HCT116 (cell line): Measurements from ENCODE around the gene ITIH6. TPM values are rescaled to one million over a fixed set of nuclear protein-coding genes. Genes with fewer than 3 reads are reported as not detected.

Source experiments
- ATAC-seq: fragments of 200-7000 bp; cut with Tn5 transposase; 2 replicates; pipeline ENCODE4 v1.9.1; 2020; ENCODE audit warnings: mild to moderate bottlenecking, moderate library complexity
- BruUV-seq: library from RNA; stranded (reverse); fragments of 400-500 nt; replicated peaks from 2 replicates; lab custom pipeline; 2021; lab: Mats Ljungman, UMichigan
- CTCF ChIA-PET: fragments of 300-600 bp; sonication (Branson Sonifier 250); formaldehyde crosslinking; loops from one replicate; lab custom pipeline; 2021; ENCODE audit warnings: antibody characterized with exemption; lab: Charles Lee
- POLR2A ChIA-PET: fragments of 300-600, 350-600 bp; sonication (Branson Sonifier 250); formaldehyde crosslinking; loops from one replicate; lab custom pipeline; 2021; ENCODE audit warnings: antibody characterized with exemption; lab: Charles Lee
- RAD21 ChIA-PET, 2 experiments: fragments of 300-600 bp; sonication (Branson Sonifier 250); formaldehyde crosslinking; loops; one replicate each; lab custom pipeline; 2023; ENCODE audit warnings: low total read pairs in 2 of 2; ENCODE audit not compliant: uncharacterized antibody in 2 of 2, unreplicated experiment in 2 of 2, low non-redundant PET in 1 of 2; lab: Charles Lee
- DNase-seq: peaks from one replicate; pipeline ENCODE4 v3.0.0-alpha.2; 2010; ENCODE audit warnings: low read depth, low spot score
- H2AFZ ChIP-seq: fragments of 200-600 bp; shearing (Covaris generic), sonication (generic); 2 replicates; pipeline ENCODE4 v1.6.1; 2017; ENCODE audit warnings: low read depth, mixed run types, mixed read lengths, antibody characterized with exemption, low read length; ENCODE audit not compliant: poor library complexity, severe bottlenecking
- H3K27ac ChIP-seq: 2 replicates; pipeline ENCODE4 v1.5.1; 2012; ENCODE audit warnings: low read depth, low read length
- H3K27me3 ChIP-seq: fragments of 200-600 bp; sonication (generic); 2 replicates; pipeline ENCODE4 v1.6.1; 2016; ENCODE audit warnings: mixed run types, low read length, mixed read lengths; ENCODE audit not compliant: insufficient read depth
- H3K36me3 ChIP-seq, 2 experiments: fragments of 200-500 bp in 1 of 2; fragments of 200-600 bp in 1 of 2; sonication (Bioruptor generic) in 1 of 2; sonication (generic) in 1 of 2; 2 replicates each; pipeline versions ENCODE4 v1.5.1 to v1.6.1; 2014 to 2016; ENCODE audit warnings: low read length in 2 of 2, inconsistent platforms in 1 of 2, mixed read lengths in 1 of 2, mixed run types in 1 of 2; ENCODE audit not compliant: insufficient read depth in 2 of 2, control insufficient read depth in 1 of 2
- H3K4me1 ChIP-seq, 2 experiments: fragments of 200-600 bp in 1 of 2; sonication (generic) in 1 of 2; 2 replicates each; pipeline versions ENCODE4 v1.5.1 to v1.6.1; 2012 to 2017; ENCODE audit warnings: low read length in 2 of 2, inconsistent platforms in 1 of 2, mild to moderate bottlenecking in 1 of 2, mixed read lengths in 1 of 2, mixed run types in 1 of 2, moderate library complexity in 1 of 2; ENCODE audit not compliant: insufficient read depth in 2 of 2, control insufficient read depth in 1 of 2
- H3K4me2 ChIP-seq: fragments of 200-600 bp; sonication (generic); 2 replicates; pipeline ENCODE4 v1.6.1; 2017; ENCODE audit warnings: mixed run types, low read length, mixed read lengths
- H3K4me3 ChIP-seq, 2 experiments: fragments of 200-600 bp in 1 of 2; sonication (generic) in 1 of 2; replicated peaks in 1 of 2; 2 replicates each; pipeline ENCODE4 v1.5.1; 2011 to 2016; ENCODE audit warnings: low read length in 2 of 2, control low read depth in 1 of 2, low read depth in 1 of 2, mild to moderate bottlenecking in 1 of 2, mixed read lengths in 1 of 2, mixed run types in 1 of 2
- H3K79me2 ChIP-seq: fragments of 200-600 bp; sonication (generic); 2 replicates; pipeline ENCODE4 v1.6.1; 2017; ENCODE audit warnings: mild to moderate bottlenecking, mixed run types, low read length, moderate library complexity, mixed read lengths; ENCODE audit not compliant: insufficient read depth
- H3K9ac ChIP-seq: fragments of 200-600 bp; sonication (generic); 2 replicates; pipeline ENCODE4 v1.6.1; 2016; ENCODE audit warnings: low read length, mixed read lengths
- H3K9me2 ChIP-seq: fragments of 200-600 bp; sonication (generic), shearing (Covaris generic); 2 replicates; pipeline ENCODE4 v1.6.1; 2017; ENCODE audit warnings: mixed run types, mild to moderate bottlenecking, moderate library complexity; ENCODE audit not compliant: insufficient read depth
- H3K9me3 ChIP-seq, 2 experiments: fragments of 200-500 bp in 1 of 2; fragments of 200-600 bp in 1 of 2; sonication (Bioruptor generic) in 1 of 2; sonication (generic) in 1 of 2; 2 replicates each; pipeline ENCODE4 v1.6.1; 2014 to 2017; ENCODE audit warnings: low read length in 2 of 2, mixed read lengths in 2 of 2, inconsistent platforms in 1 of 2, low read depth in 1 of 2, mild to moderate bottlenecking in 1 of 2, mixed run types in 1 of 2, moderate library complexity in 1 of 2; ENCODE audit not compliant: control insufficient read depth in 1 of 2, insufficient read depth in 1 of 2
- H4K20me1 ChIP-seq: fragments of 200-600 bp; sonication (generic), shearing (Covaris generic); 2 replicates; pipeline ENCODE4 v1.6.1; 2017; ENCODE audit warnings: mixed run types, mild to moderate bottlenecking, moderate library complexity; ENCODE audit not compliant: insufficient read depth
- CTCF ChIP-seq, 3 experiments: fragments of 200-600 bp in 1 of 3; sonication (generic) in 1 of 3; IDR thresholded peaks in 2 of 3; conservative IDR thresholded peaks in 1 of 3; 2 replicates each; pipeline ENCODE4 v1.5.1; 2012 to 2017; ENCODE audit warnings: low read depth in 2 of 3, low read length in 2 of 3, antibody characterized with exemption in 1 of 3, borderline replicate concordance in 1 of 3, control low read depth in 1 of 3, mild to moderate bottlenecking in 1 of 3, mixed read lengths in 1 of 3, mixed run types in 1 of 3, moderate library complexity in 1 of 3; ENCODE audit not compliant: insufficient read depth in 1 of 3
- EGR1 ChIP-seq: IDR thresholded peaks from 2 replicates; pipeline ENCODE4 v1.6.1; 2012; ENCODE audit warnings: low read depth
- ELF1 ChIP-seq: IDR thresholded peaks from 2 replicates; pipeline ENCODE4 v1.6.1; 2012; ENCODE audit warnings: low read depth, borderline replicate concordance
- EZH2 ChIP-seq: fragments of 200-600 bp; sonication (generic); IDR thresholded peaks from 2 replicates; pipeline ENCODE4 v1.6.1; 2017; ENCODE audit warnings: antibody characterized with exemption, mixed run types
- FOSL1 ChIP-seq: IDR thresholded peaks from 2 replicates; pipeline ENCODE4 v1.6.1; 2012; ENCODE audit warnings: low read depth
- JUND ChIP-seq: IDR thresholded peaks from 2 replicates; pipeline ENCODE4 v1.6.1; 2012
- POLR2A ChIP-seq: IDR thresholded peaks from 2 replicates; pipeline ENCODE4 v1.7.0; 2011; ENCODE audit warnings: borderline replicate concordance; ENCODE audit not compliant: insufficient read depth, insufficient read length; ENCODE audit errors: extremely low read depth
- RAD21 ChIP-seq: IDR thresholded peaks from 2 replicates; pipeline ENCODE4 v1.6.1; 2012; ENCODE audit warnings: low read depth, mild to moderate bottlenecking
- SIN3A ChIP-seq: IDR thresholded peaks from 2 replicates; pipeline ENCODE4 v1.6.1; 2012; ENCODE audit warnings: low read depth
- SP1 ChIP-seq: IDR thresholded peaks from 2 replicates; pipeline ENCODE4 v1.6.1; 2012; ENCODE audit warnings: low read depth
- SRF ChIP-seq: IDR thresholded peaks from 2 replicates; pipeline ENCODE4 v1.6.1; 2012; ENCODE audit warnings: low read depth
- TCF7L2 ChIP-seq: IDR thresholded peaks from 2 replicates; pipeline ENCODE4 v1.7.0; 2011; ENCODE audit warnings: borderline replicate concordance, inconsistent platforms; ENCODE audit not compliant: insufficient read depth, insufficient read length; ENCODE audit errors: extremely low read depth
- YY1 ChIP-seq: IDR thresholded peaks from 2 replicates; pipeline ENCODE4 v1.6.1; 2011; ENCODE audit warnings: low read length, low read depth, moderate library complexity, mild to moderate bottlenecking; ENCODE audit not compliant: insufficient replicate concordance; ENCODE audit errors: extremely low read depth
- ZFX ChIP-seq: fragments of 450-650 bp; IDR thresholded peaks from 2 replicates; pipeline ENCODE4 v1.6.1; 2017
- ZNF274 ChIP-seq: fragments of 200-500 bp; sonication (Bioruptor generic); IDR thresholded peaks from 2 replicates; pipeline ENCODE4 v1.6.1; 2014; ENCODE audit warnings: mild to moderate bottlenecking, low read depth, low read length, inconsistent platforms
- intact Hi-C: fragments of 100-400 bp; cut with micrococcal nuclease; formaldehyde crosslinking; loops from 2 replicates; pipeline ENCODE4 v1.10.0; 2022
- total RNA-seq: library from RNA; stranded (reverse); gene quantifications from one replicate; pipeline ENCODE4 v1.2.1, GENCODE V29; 2021; ENCODE audit not compliant: unreplicated experiment
- TF ChIP-seq, protein P1 (sequence below): IDR thresholded peaks from 2 replicates; pipeline ENCODE4 v1.6.1; 2012
- TF ChIP-seq, protein P2 (sequence below): IDR thresholded peaks from 2 replicates; pipeline ENCODE4 v1.6.1; 2012

The ITIH6 gene
- total RNA-seq, 1 experiment from 2014 or later, result not detected

DNA sequence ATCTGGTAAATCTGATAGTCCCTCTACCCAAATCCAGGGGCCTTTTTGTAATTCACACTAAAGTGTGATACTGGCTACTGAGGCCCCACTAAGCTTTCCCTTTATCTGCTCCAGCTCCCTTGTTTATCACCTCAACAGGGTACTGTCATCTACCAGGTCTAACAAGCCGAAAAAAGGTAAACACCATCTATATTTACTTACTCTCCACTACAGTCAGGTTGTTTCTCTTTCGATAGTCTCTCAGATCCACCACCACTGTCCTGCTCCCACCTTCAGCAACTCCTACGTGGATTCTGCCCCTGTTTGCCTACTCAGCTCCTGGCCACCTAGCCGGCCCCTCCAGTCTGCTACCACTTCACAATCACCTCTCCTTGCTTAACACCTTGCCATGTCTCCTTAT, 3.3 kb downstream of the ITIH6 start:
- TF ChIP-seq SIN3A (no peak), ZNF274 (no peak), TCF7L2 (no peak), YY1 (no peak), SRF (no peak), EGR1 (no peak), SP1 (no peak), ZFX (no peak), POLR2A (no peak), JUND (no peak), RAD21 (no peak), EZH2 (no peak), CTCF (IDR thresholded peaks at IDR 0.05 in 2 of 3, conservative IDR thresholded peaks at IDR 0.05 in 1 of 3; ENCODE audit: borderline replicate concordance in 1 of 3, insufficient read depth in 1 of 3, low read depth in 2 of 3, low read length in 2 of 3) (no peak), ELF1 (no peak), FOSL1 (no peak)
- TF ChIP-seq, protein P1, sequence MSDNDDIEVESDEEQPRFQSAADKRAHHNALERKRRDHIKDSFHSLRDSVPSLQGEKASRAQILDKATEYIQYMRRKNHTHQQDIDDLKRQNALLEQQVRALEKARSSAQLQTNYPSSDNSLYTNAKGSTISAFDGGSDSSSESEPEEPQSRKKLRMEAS, result no peak
- TF ChIP-seq, protein P2, sequence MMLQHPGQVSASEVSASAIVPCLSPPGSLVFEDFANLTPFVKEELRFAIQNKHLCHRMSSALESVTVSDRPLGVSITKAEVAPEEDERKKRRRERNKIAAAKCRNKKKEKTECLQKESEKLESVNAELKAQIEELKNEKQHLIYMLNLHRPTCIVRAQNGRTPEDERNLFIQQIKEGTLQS, result no peak
- BruUV-seq, result no TSS peak

More for the DNA sequence above, 3.3 kb downstream of the ITIH6 start:
- H3K27me3 ChIP-seq, result no peaks in the 10 kb centered on the region
- DNase-seq (no peak), ATAC-seq (no peak)
- H3K9me2 ChIP-seq, result no peaks in the 10 kb centered on the region
- H3K4me1 ChIP-seq, result no peaks in the 10 kb centered on the region
- H3K4me3 ChIP-seq, result no peak overlapping the region
- H3K79me2 ChIP-seq, result no peaks in the 10 kb centered on the region
- POLR2A ChIA-PET, result no interaction called here
- H3K36me3 ChIP-seq, result no peaks in the 10 kb centered on the region
- RAD21 ChIA-PET, result no interaction called here
- no peak overlapping the region for H2AFZ ChIP-seq
- H3K4me2 ChIP-seq, result no peak overlapping the region
- no peaks in the 10 kb centered on the region for H4K20me1 ChIP-seq
- CTCF ChIA-PET, result no interaction called here
- no peak overlapping the region for H3K9ac ChIP-seq
- H3K27ac ChIP-seq, result no peak overlapping the region
- H3K9me3 ChIP-seq, result no peaks in the 10 kb centered on the region
- intact Hi-C loops, result no loop called here
